NCI-H146 treated with DMSO at 0.1 percent for 48 hours (cell line): ENCODE results near the gene SELE.
"Not testable (repeated sequence)": the region's sequence is repeated elsewhere in the genome, so short reads cannot be mapped to it uniquely, and the experiment has no call there.

Experiments used
- DNase-seq: peaks from one replicate; lab custom pipeline; 2025; ENCODE audit not compliant: unreplicated experiment; lab: John Stamatoyannopoulos, UW

Gene SELE

GRCh38 chr1:169683661-169684060 lies 50.2 kb downstream of the SELE start:
- DNase-seq, result no peak

- not testable (repeated sequence) for DNase-seq
Measured at GRCh38 chr1:169683168-169683567, 50.7 kb downstream of the SELE start.

GRCh38 chr1:169682071-169682470 lies 51.8 kb downstream of the SELE start:
- no peak for DNase-seq

- DNase-seq, result no peak
Measured at GRCh38 chr1:169681140-169681539, 52.7 kb downstream of the SELE start.

GRCh38 chr1:169680377-169681019 lies 53.4 kb downstream of the SELE start:
- DNase-seq, result no peak

GRCh38 chr1:169679692-169680091 lies 54.2 kb downstream of the SELE start:
- no peak for DNase-seq

- DNase-seq, result no peak
Measured at GRCh38 chr1:169676001-169676400, 57.9 kb downstream of the SELE start.
